H1 (cell line): ENCODE results near the gene MAP3K6. TPM values are rescaled to one million over a fixed set of nuclear protein-coding genes. Genes with fewer than 3 reads are reported as not detected.

Source experiments
- CTCF ChIA-PET: fragments of 300-600 bp; sonication (Branson Sonifier 250); formaldehyde crosslinking; loops from one replicate; lab custom pipeline; 2021; ENCODE audit not compliant: partially characterized antibody; lab: Charles Lee
- POLR2A ChIA-PET: fragments of 300-600 bp; sonication (Branson Sonifier 250); formaldehyde crosslinking; loops from one replicate; lab custom pipeline; 2021; ENCODE audit warnings: inconsistent platforms; ENCODE audit not compliant: partially characterized antibody; lab: Charles Lee
- DNase-seq, 2 experiments: peaks; one replicate each; pipeline versions ENCODE4 v3.0.0 to v3.0.0-alpha.2; 2010 to 2022; ENCODE audit warnings: low spot score in 2 of 2, low read depth in 1 of 2, mixed read lengths in 1 of 2
- FAIRE-seq: peaks from 2 replicates; lab custom pipeline; 2011; peaks lifted over from hg19 to GRCh38; lab: Jason Lieb, UNC
- H2AFZ ChIP-seq: 2 replicates; pipeline ENCODE4 v1.8.1; 2012; ENCODE audit warnings: low read length, inconsistent platforms
- H2AK5ac ChIP-seq: 2 replicates; pipeline ENCODE4 v1.6.1; 2013; ENCODE audit warnings: low read depth, low read length
- H2BK120ac ChIP-seq: replicated peaks from 2 replicates; pipeline ENCODE3; 2013; ENCODE audit warnings: low read depth, low read length, inconsistent platforms
- H2BK12ac ChIP-seq: 2 replicates; pipeline ENCODE4 v1.6.1; 2013; ENCODE audit warnings: low read depth, low read length
- H2BK15ac ChIP-seq: 2 replicates; pipeline ENCODE4 v1.6.1; 2013; ENCODE audit warnings: low read length
- H2BK20ac ChIP-seq: 2 replicates; pipeline ENCODE4 v1.6.1; 2013; ENCODE audit warnings: low read length
- H2BK5ac ChIP-seq: 2 replicates; pipeline ENCODE4 v1.6.1; 2013; ENCODE audit warnings: low read depth, low read length
- H3K14ac ChIP-seq: 2 replicates; pipeline ENCODE4 v1.6.1; 2013; ENCODE audit warnings: inconsistent platforms; ENCODE audit not compliant: insufficient read length
- H3K18ac ChIP-seq: 2 replicates; pipeline ENCODE4 v1.6.1; 2013; ENCODE audit warnings: low read length; ENCODE audit errors: extremely low read depth
- H3K23ac ChIP-seq: 2 replicates; pipeline ENCODE4 v1.6.1; 2013; ENCODE audit warnings: inconsistent platforms; ENCODE audit not compliant: insufficient read length
- H3K23me2 ChIP-seq: 2 replicates; pipeline ENCODE4 v1.6.1; 2013; ENCODE audit warnings: low read depth, low read length
- H3K27ac ChIP-seq: 2 replicates; pipeline ENCODE4 v1.6.1; 2011; ENCODE audit warnings: low read depth, low read length, inconsistent platforms
- H3K27me3 ChIP-seq, 4 experiments: replicated peaks in 1 of 4; 1 replicate in 1 of 4; 2 replicates in 3 of 4; pipeline versions ENCODE4 v1.6.1 to v1.8.1; 2011 to 2013; ENCODE audit warnings: low read length in 3 of 4, mild to moderate bottlenecking in 3 of 4, inconsistent platforms in 2 of 4, mixed read lengths in 2 of 4, moderate library complexity in 1 of 4; ENCODE audit not compliant: control insufficient read depth in 3 of 4, insufficient read depth in 3 of 4; ENCODE audit errors: extremely low read depth in 1 of 4
- H3K36me3 ChIP-seq, 4 experiments: 2 replicates each; pipeline versions ENCODE4 v1.6.1 to v1.8.1; 2011 to 2013; ENCODE audit warnings: mild to moderate bottlenecking in 4 of 4, low read length in 3 of 4, moderate library complexity in 2 of 4, control low read depth in 1 of 4, inconsistent platforms in 1 of 4; ENCODE audit not compliant: insufficient read depth in 4 of 4, control insufficient read depth in 2 of 4
- H3K4ac ChIP-seq: replicated peaks from 2 replicates; pipeline ENCODE3; 2013; ENCODE audit warnings: low read length, low read depth, mixed read lengths, inconsistent platforms; ENCODE audit not compliant: insufficient read length
- H3K4me1 ChIP-seq, 4 experiments: replicated peaks in 1 of 4; 1 replicate in 1 of 4; 2 replicates in 3 of 4; pipeline versions ENCODE4 v1.6.1 to v1.8.1; 2011 to 2013; ENCODE audit warnings: low read length in 3 of 4, inconsistent platforms in 2 of 4, mixed read lengths in 1 of 4; ENCODE audit not compliant: insufficient read depth in 4 of 4, control insufficient read depth in 3 of 4
- H3K4me2 ChIP-seq, 2 experiments: 2 replicates each; pipeline versions ENCODE4 v1.6.1 to v1.8.1; 2011 to 2013; ENCODE audit warnings: low read depth in 2 of 2, low read length in 2 of 2, control low read depth in 1 of 2, inconsistent platforms in 1 of 2, mild to moderate bottlenecking in 1 of 2; ENCODE audit not compliant: insufficient read depth in 1 of 2
- H3K4me3 ChIP-seq, 4 experiments: fragments of 200-600, 300-600 bp in 1 of 4; sonication (generic), shearing (Covaris generic), sonication (Bioruptor Twin) in 1 of 4; 2 replicates each; pipeline versions ENCODE4 v1.5.1 to v1.8.1; 2011 to 2016; ENCODE audit warnings: low read length in 4 of 4, low read depth in 3 of 4, control low read depth in 2 of 4, inconsistent platforms in 2 of 4, mild to moderate bottlenecking in 2 of 4, mixed read lengths in 1 of 4, moderate library complexity in 1 of 4; ENCODE audit not compliant: insufficient read depth in 2 of 4; ENCODE audit errors: extremely low read depth in 1 of 4
- H3K56ac ChIP-seq: replicated peaks from 2 replicates; pipeline ENCODE3; 2013; ENCODE audit warnings: low read depth, mild to moderate bottlenecking, mixed read lengths, low read length, inconsistent platforms; ENCODE audit not compliant: insufficient read length
- H3K79me1 ChIP-seq: 2 replicates; pipeline ENCODE4 v1.6.1; 2013; ENCODE audit warnings: low read depth, low read length, control low read depth
- H3K79me2 ChIP-seq, 2 experiments: 2 replicates each; pipeline versions ENCODE4 v1.6.1 to v1.8.1; 2012 to 2013; ENCODE audit warnings: low read length in 2 of 2, mild to moderate bottlenecking in 2 of 2, inconsistent platforms in 1 of 2; ENCODE audit not compliant: insufficient read depth in 2 of 2, control insufficient read depth in 1 of 2
- H3K9ac ChIP-seq, 4 experiments: replicated peaks in 1 of 4; 1 replicate in 1 of 4; 2 replicates in 3 of 4; pipeline versions ENCODE4 v1.6.1 to v1.8.1; 2011 to 2013; ENCODE audit warnings: low read depth in 3 of 4, low read length in 3 of 4, control low read depth in 2 of 4, mild to moderate bottlenecking in 2 of 4, moderate library complexity in 2 of 4, inconsistent platforms in 1 of 4; ENCODE audit errors: extremely low read depth in 1 of 4
- H3K9me3 ChIP-seq, 2 experiments: 2 replicates each; pipeline versions ENCODE4 v1.6.1 to v1.8.1; 2012 to 2013; ENCODE audit warnings: mild to moderate bottlenecking in 2 of 2, moderate library complexity in 2 of 2, control low read depth in 1 of 2, inconsistent platforms in 1 of 2, low read depth in 1 of 2, low read length in 1 of 2, mixed read lengths in 1 of 2; ENCODE audit not compliant: insufficient read depth in 2 of 2
- H4K20me1 ChIP-seq, 2 experiments: replicated peaks in 1 of 2; 2 replicates each; pipeline versions ENCODE3 to v1.8.1; 2011 to 2013; ENCODE audit warnings: inconsistent platforms in 2 of 2, low read length in 2 of 2, mild to moderate bottlenecking in 1 of 2; ENCODE audit not compliant: insufficient read depth in 2 of 2, control insufficient read depth in 1 of 2
- H4K5ac ChIP-seq: 2 replicates; pipeline ENCODE4 v1.6.1; 2013; ENCODE audit warnings: low read length, low read depth, mixed read lengths, inconsistent platforms; ENCODE audit not compliant: insufficient read length
- H4K8ac ChIP-seq: 2 replicates; pipeline ENCODE4 v1.8.0; 2013; ENCODE audit warnings: mild to moderate bottlenecking, moderate library complexity, low read length, inconsistent platforms; ENCODE audit not compliant: insufficient read depth; ENCODE audit errors: extremely low read depth
- H4K91ac ChIP-seq: replicated peaks from 2 replicates; pipeline ENCODE3; 2013; ENCODE audit warnings: low read length, mixed read lengths, inconsistent platforms; ENCODE audit not compliant: insufficient read length
- BCL11A ChIP-seq, 2 experiments: IDR thresholded peaks; one replicate each; pipeline ENCODE4 v1.6.1; 2011; ENCODE audit warnings: low read depth in 2 of 2, low read length in 2 of 2, mild to moderate bottlenecking in 2 of 2
- CREB1 ChIP-seq: IDR thresholded peaks from 2 replicates; pipeline ENCODE4 v1.6.1; 2012; ENCODE audit warnings: inconsistent platforms
- GABPA ChIP-seq: IDR thresholded peaks from 2 replicates; pipeline ENCODE4 v1.6.1; 2011; ENCODE audit warnings: mild to moderate bottlenecking, low read length, moderate library complexity, borderline replicate concordance; ENCODE audit not compliant: insufficient read depth
- HDAC2 ChIP-seq, 2 experiments: fragments of 300-600 bp in 1 of 2; sonication (generic) in 1 of 2; IDR thresholded peaks; 2 replicates each; pipeline ENCODE4 v1.6.1; 2011 to 2012; ENCODE audit warnings: low read depth in 2 of 2, low read length in 2 of 2, mild to moderate bottlenecking in 2 of 2, moderate library complexity in 2 of 2, borderline replicate concordance in 1 of 2, inconsistent platforms in 1 of 2
- HDAC6 ChIP-seq: IDR thresholded peaks from one replicate; pipeline ENCODE4 v1.7.1; 2012; ENCODE audit warnings: low read depth, mild to moderate bottlenecking, inconsistent platforms, low read length, moderate library complexity
- KDM4A ChIP-seq: IDR thresholded peaks from one replicate; pipeline ENCODE4 v1.7.1; 2012; ENCODE audit warnings: low read depth, mild to moderate bottlenecking, moderate library complexity, low read length, inconsistent platforms; ENCODE audit not compliant: severe bottlenecking
- MAFK ChIP-seq: IDR thresholded peaks from 2 replicates; pipeline ENCODE4 v1.6.1; 2012; ENCODE audit warnings: low read depth, mild to moderate bottlenecking, improper control_type of control experiment, low read length
- NANOG ChIP-seq: IDR thresholded peaks from 2 replicates; pipeline ENCODE4 v1.6.1; 2011; ENCODE audit warnings: low read length, low read depth, mild to moderate bottlenecking, inconsistent platforms; ENCODE audit not compliant: insufficient read depth, poor library complexity, severe bottlenecking
- PHF8 ChIP-seq: fragments of 200-600 bp; sonication (generic); conservative IDR thresholded peaks from 2 replicates; pipeline ENCODE4 v1.7.1; 2012; ENCODE audit warnings: low read depth, mild to moderate bottlenecking, inconsistent platforms, low read length, moderate library complexity
- SIRT6 ChIP-seq: IDR thresholded peaks from one replicate; pipeline ENCODE4 v1.7.1; 2012; ENCODE audit warnings: low read length, inconsistent platforms
- YY1 ChIP-seq: IDR thresholded peaks from 2 replicates; pipeline ENCODE4 v1.6.1; 2011; ENCODE audit warnings: low read depth, mild to moderate bottlenecking, low read length
- WGBS, 2 experiments: shearing (Covaris generic) in 1 of 2; methylation state at CpG; one replicate each; pipeline versions ENCODE4 v1.1.6 to v1.1.7; 2013 to 2015; ENCODE audit warnings: low lambda C conversion rate in 2 of 2, mixed read lengths in 2 of 2, inconsistent platforms in 1 of 2, low coverage in 1 of 2, missing lambda C conversion rate in 1 of 2; ENCODE audit not compliant: insufficient replicate concordance in 2 of 2, insufficient coverage in 1 of 2, insufficient read length in 1 of 2; ENCODE audit errors: extremely low coverage in 1 of 2, missing lambda C conversion rate in 1 of 2; 5-methylcytosine and 5-hydroxymethylcytosine counted together
- polyA plus RNA-seq, 7 experiments: library from polyadenylated mRNA; depleted of rRNA in 3 of 7; stranded (reverse) in 5 of 7; unstranded in 2 of 7; fragments of >200 nt in 5 of 7; fragments of 200-250 nt in 2 of 7; gene quantifications; 1 replicate in 5 of 7; 2 replicates in 1 of 7; 4 replicates in 1 of 7; pipeline versions ENCODE4 v1.2.1 to v1.2.3, GENCODE V29; 2011 to 2013; ENCODE audit warnings: missing spikeins in 2 of 7, mixed read lengths in 2 of 7
- total RNA-seq: library from RNA; stranded (reverse); fragmentation: NEBNext Ultra II Directional; extraction: Animal tissue kit (Norgen Biotek cat#: 25700); gene quantifications from 2 replicates; pipeline ENCODE4 v1.2.1, GENCODE V29; 2021

Gene MAP3K6
- total and polyA plus RNA-seq, 2 of the 8 experiments (the other 6 are each of a cell fraction or from before 2014, with no cell fraction given), result 7.4 to 7.6 TPM

GRCh38 chr1:27393641-27394281, 27.0 kb upstream of the MAP3K6 start:
- H3K14ac ChIP-seq, result no peak overlapping the region
- no peak overlapping the region for H4K91ac ChIP-seq
- no peak overlapping the region for H3K56ac ChIP-seq
- FAIRE-seq (no peak), DNase-seq (no peak)
- peaks cover 2 to 6% of the 10 kb centered on the region in 2 experiments for H4K20me1 ChIP-seq
- peak overlapping the region; percentile 1; the same call in 1 of the 2 replicates for H2BK12ac ChIP-seq
- H4K5ac ChIP-seq, result no peak overlapping the region
- H3K18ac ChIP-seq, result no peak overlapping the region; the same call in 1 of the 2 replicates
- H2BK120ac ChIP-seq, result no peak overlapping the region
- H2BK20ac ChIP-seq, result no peak overlapping the region
- no peak overlapping the region for H2AFZ ChIP-seq
- no peak overlapping the region for H3K27ac ChIP-seq
- peaks cover 0 to 24% (median 15%) of the 10 kb centered on the region in 4 experiments; a peak in 6 of 7 replicates for H3K4me1 ChIP-seq
- no peaks in the 10 kb centered on the region for H3K79me1 ChIP-seq
- peak overlapping the region in 1 of 4 experiments; percentile 16; a peak in 3 of 7 replicates for H3K9ac ChIP-seq
- peak overlapping the region; percentile 97; the same call in 1 of the 2 replicates for H2BK15ac ChIP-seq
- H3K4me2 ChIP-seq, result peak overlapping the region; percentile 85 to 92; a peak in 3 of 4 replicates
- ChIA-PET CTCF (interaction anchor here (0.8 to 11.1 kb wide), 23 partner anchors 9 to 269 kb away, joined by 3 to 218 read pairs (median 4); partner anchors contain the start of genes CD164L2 and MAP3K6), POLR2A (interaction anchor here (0.9 to 1.4 kb wide), 6 partner anchors 8 to 214 kb away, joined by 3 to 5 read pairs (median 3); partner anchors contain the start of gene SYTL1)
- H3K23ac ChIP-seq, result no peak overlapping the region
- 0 out of 2 replicates have a peak overlapping the region, but pooled peaks have one; percentile 29 for H2AK5ac ChIP-seq
- 94% methylated on average over 18 of the region's 18 CpGs; no CpG with 5 or more reads in 1 of the 2 experiments for WGBS, 2 experiments
- H4K8ac ChIP-seq, result no peak overlapping the region; the same call in 1 of the 2 replicates
- H3K36me3 ChIP-seq, result no peaks in the 10 kb centered on the region
- H3K9me3 ChIP-seq, result no peaks in the 10 kb centered on the region
- H3K4me3 ChIP-seq, result peak overlapping the region in 1 of 4 experiments; percentile 82; a peak in 4 of 8 replicates
- H2BK5ac ChIP-seq, result 0 out of 2 replicates have a peak overlapping the region, but pooled peaks have one; percentile 24
- no peak overlapping the region for H3K4ac ChIP-seq
- no peaks in the 10 kb centered on the region for H3K27me3 ChIP-seq
- peaks cover 13% of the 10 kb centered on the region for H3K23me2 ChIP-seq
- no peaks in the 10 kb centered on the region for H3K79me2 ChIP-seq
- no peak for TF ChIP-seq SIRT6
- no peak for TF ChIP-seq HDAC2 (IDR thresholded peaks at IDR 0.05; ENCODE audit: borderline replicate concordance in 1 of 2, low read depth in 2 of 2, low read length in 2 of 2)
- TF ChIP-seq KDM4A, result no peak
- TF ChIP-seq GABPA, result no peak
- no peak for TF ChIP-seq HDAC6
- TF ChIP-seq PHF8, result no peak
- TF ChIP-seq CREB1, result no peak
- TF ChIP-seq BCL11A (IDR thresholded peaks at IDR 0.05; ENCODE audit: low read depth in 2 of 2, low read length in 2 of 2), result no peak
- TF ChIP-seq YY1, result no peak
- TF ChIP-seq NANOG, result no peak
- TF ChIP-seq MAFK, result no peak
